NCI-H748 (cell line): ENCODE results near the gene LDB3.

Source experiments
- DNase-seq: peaks from one replicate; lab custom pipeline; 2025; ENCODE audit not compliant: unreplicated experiment; lab: John Stamatoyannopoulos, UW

LDB3 gene

GRCh38 chr10:86705139-86705538, 36.8 kb downstream of the LDB3 start:
- no peak for DNase-seq

- DNase-seq = no peak
These were observed 37.6 kb downstream of the LDB3 start for GRCh38 chr10:86705905-86706304.

DNA sequence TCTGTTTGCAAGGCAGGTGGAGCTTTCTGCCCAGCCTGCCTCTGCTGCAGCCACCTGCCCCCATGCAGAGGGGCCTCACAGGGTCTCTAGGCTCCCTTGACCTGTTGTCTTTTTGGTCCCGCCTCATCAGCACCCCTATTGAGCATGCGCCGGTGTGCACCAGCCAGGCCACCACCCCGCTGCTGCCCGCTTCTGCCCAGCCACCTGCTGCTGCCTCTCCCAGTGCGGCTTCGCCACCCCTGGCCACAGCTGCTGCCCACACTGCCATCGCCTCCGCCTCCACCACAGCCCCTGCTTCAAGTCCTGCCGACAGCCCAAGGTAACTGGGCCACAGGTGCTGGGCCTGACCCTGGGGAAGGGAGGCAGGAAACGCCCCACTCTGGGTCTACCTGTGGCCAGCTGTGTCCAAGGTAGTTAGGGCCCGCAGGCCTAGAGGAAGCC, 38.1 kb downstream of the LDB3 start:
- DNase-seq = no peak

- no peak for DNase-seq
These were observed 38.7 kb downstream of the LDB3 start for GRCh38 chr10:86706977-86707376.

GRCh38 chr10:86707505-86707904, 39.2 kb downstream of the LDB3 start:
- no peak for DNase-seq

DNA sequence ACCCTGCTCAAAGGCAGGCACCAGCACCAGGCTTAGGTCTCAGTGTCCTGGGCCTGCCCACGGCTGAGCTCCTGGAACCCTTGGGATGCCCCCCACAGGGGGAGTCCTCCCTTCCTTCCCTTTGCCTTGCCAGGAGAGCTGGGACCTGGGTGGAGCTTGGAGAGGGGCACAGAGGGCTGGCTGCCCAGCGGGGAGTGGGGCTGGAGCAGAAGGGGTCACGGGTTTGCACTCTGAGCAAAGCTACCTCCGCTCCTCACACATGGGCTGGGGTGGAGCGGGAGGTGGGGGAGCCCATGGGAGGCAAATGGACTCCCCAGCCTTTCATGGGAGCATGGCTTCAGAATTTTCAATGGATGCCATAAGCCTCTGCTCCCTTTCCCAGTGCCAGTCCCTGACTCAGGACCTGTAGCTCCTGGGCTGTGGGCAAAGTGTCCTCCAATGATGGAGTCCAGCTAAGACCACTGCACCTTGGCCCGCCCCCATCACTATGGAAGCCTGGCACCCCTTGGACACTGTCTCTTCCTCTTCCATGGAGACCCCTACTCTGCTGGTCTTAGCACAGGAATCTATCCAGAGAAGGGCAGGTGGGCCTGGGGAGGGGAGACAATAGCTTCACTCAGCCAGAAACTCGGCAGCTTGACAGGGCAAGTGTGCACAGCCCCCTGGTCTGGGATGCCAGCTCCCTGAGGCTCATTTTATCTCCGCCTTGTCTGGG, 39.9 kb downstream of the LDB3 start:
- no peak for DNase-seq

DNA sequence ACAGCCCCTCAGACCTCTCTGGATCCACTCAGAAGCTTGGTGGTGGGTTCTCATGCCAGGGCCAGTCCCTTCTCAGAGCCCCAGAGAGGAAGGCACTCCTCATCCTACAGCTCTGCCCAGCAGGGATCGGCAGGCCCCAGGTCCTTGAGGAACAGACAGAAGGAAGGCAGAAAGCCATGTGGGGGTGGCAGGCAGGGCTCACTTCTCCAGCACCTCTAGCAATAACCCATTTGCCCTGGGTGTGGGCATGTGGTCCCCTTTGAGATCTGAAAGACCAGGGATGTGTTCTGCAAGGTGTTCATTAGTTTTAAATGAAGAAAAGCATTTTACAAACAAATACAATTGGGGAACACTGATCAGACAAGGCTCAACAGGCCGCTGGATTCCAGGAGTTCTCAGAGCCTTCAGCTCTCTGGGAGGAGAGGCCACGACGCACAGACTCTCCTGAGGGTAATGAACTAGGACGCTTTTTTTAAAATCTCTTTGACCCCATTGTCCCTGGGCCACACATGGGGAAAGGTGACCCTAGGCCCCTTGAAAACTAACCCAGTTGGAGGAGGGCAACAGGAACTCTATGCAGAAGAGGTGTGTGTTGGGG, 40.6 kb downstream of the LDB3 start:
- DNase-seq = no peak

- DNase-seq = no peak
These were observed 41.3 kb downstream of the LDB3 start for GRCh38 chr10:86709396-86710185.

DNA sequence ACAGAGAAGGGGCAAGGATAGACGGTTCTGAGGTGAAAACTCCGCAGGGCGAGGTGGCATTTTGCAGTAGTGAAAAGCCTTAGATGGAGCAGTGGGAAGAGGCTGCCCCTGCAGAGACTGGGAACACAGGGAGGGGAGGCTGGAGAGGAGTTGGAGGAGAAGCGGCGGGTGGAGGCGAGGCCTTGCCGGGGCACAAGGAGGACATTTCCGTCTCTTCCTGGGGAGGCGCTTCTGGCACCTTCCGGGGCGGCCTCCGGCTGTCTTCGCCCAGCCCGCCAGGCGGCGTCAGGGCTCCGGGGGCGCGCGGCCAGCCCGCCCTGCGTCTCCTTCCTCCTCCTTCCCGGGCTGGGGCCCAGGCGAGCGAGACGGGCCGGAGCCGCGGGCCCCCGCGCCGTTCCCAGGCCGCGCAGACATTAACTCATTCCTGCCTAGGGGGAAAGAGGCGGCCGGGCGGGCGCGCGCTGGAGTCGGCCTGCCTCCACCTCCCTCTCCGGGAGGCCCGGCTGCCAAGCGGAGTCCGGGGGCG, 42.7 kb downstream of the LDB3 start:
- peak; percentile 79 for DNase-seq

DNA sequence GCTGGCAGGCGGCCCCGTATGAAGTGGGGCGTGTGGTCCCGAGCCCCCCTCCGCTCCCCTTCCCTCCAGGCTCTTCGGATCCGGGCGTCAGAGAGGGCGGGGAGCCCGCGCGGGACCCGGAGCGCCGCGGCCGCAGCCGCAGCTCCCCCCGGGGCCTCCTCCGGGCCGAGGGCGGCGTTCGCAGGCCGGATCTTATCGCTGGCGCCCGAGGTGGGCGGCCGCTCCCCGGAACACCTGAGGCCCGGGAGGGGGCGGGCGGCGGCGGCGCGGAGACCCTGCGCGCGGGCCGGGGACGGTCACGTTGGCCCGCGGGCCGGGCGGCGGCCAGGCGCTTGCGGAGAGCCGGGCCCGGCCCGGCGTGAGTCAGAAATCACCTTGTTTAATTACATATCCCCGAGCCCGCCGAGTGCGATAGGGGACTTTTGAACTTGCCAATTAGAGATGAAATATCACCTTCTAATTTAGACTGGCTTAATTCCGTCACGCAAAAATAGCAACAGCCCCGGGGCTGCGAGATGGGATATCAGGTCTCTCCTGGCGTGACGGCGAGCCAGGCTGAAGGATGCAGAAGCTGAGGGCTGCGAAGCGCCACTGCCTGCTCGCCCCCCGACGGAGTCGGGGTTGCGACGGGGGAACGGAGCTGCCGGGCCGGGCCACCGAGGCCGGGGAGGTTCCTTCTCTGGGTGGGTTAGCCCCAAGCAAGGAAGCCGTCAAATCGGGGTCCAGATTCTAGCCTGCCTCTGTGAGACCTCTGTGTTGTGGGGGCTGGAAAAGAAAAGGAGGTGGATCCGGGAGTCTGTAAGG, 43.4 kb downstream of the LDB3 start:
- peak; percentile 56 for DNase-seq

DNA sequence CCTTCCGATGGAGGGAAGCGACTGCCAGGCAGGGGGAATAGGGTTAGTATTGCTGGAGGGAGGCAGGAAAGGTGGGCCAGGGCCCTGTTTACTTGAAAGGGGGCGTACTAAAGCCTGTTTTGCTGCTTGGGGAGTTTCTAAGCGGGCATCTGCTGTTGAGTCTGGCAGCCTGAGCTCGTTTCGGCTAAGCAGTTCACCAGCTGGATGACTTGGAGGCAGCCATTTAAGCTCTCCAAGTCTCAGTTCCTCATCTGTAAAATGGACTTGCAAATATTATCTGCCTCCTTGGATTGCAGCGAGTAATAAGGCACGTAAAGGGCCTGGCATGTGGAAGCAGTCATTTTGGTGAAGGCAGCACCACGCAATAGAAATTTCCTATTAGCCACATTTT, 44.0 kb downstream of the LDB3 start:
- peak; percentile 56 for DNase-seq

DNA sequence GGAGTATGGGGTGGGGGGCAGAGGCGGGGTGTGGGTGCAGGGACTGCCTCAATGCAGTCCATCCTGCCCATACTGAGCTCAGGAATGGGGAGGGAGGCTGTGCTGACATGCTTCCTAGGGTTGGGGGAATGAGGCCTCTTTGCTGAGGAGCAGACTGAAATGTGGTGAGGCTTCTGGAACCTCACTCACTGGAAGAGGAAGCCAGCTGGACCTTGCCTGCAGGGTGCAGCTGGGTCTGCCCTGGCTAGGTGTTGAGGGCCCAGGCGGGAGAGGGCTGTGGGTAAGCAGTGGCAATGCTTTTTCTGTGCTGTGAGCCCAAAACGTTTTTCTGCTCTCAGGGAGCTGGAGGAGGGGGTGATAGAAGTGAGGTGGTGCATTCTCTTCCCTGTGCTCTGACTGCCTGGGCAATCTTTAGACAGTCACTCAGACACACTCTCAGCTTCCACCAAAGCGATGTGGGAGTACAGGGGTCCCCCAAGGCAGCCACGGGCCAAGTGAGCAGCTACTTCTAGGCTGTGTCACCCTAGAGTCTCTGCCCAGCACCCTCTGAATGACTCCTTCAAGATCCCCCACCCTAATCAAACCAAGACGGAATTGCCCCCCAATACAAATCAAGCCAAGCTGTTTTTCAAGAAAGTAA, 47.0 kb downstream of the LDB3 start:
- DNase-seq = no peak

GRCh38 chr10:86715836-86716235, 47.5 kb downstream of the LDB3 start:
- DNase-seq = no peak

DNA sequence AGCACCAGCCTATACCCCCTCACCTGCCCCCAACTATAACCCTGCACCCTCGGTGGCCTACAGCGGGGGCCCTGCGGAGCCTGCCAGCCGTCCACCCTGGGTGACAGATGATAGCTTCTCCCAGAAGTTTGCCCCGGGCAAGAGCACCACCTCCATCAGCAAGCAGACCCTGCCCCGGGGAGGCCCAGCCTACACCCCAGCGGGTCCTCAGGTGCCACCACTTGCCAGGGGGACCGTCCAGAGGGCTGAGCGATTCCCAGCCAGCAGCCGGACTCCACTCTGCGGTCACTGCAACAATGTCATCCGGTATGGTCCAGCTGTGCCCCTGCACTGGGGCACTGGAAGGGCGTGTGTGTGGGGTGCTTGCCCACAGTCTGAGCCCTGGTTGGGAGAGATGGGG, 48.2 kb downstream of the LDB3 start:
- DNase-seq = no peak

GRCh38 chr10:86718556-86718955, 50.2 kb downstream of the LDB3 start:
- no peak for DNase-seq

- DNase-seq = no peak
These were observed 52.9 kb downstream of the LDB3 start for GRCh38 chr10:86721232-86721631.

- DNase-seq = no peak
These were observed 54.7 kb downstream of the LDB3 start for GRCh38 chr10:86723009-86723408.

- no peak for DNase-seq
These were observed 56.1 kb downstream of the LDB3 start for GRCh38 chr10:86724445-86724844.

DNA sequence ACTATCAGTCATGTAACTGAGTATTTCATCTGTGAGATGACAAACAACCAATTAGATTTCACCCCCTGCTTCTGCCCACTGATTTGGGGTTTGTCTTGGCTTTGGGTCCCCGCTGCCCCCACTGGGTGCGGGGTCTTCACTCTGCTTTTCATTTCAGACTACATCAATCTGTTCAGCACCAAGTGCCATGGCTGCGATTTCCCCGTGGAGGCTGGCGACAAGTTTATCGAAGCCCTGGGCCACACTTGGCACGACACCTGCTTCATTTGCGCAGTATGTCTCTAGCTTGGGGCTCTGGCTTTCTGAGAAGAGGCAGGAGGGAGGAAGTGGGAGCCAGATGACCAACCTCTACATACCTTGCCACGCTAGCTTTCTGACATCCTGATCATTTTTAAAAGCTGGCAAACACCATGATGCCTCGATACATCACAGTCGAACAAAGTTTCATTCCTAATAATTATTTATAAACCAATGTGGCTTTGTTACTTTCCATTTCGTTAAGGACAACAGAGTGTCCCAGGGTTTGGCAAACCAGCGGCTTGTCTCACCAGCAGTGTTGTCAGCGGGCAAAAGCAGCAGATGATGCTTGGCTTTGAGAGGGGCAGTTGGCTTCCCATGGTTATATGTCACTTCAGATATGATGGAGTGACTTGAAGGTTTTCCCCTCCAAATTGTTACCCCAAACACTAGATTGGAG, 57.8 kb downstream of the LDB3 start:
- no peak for DNase-seq

DNA sequence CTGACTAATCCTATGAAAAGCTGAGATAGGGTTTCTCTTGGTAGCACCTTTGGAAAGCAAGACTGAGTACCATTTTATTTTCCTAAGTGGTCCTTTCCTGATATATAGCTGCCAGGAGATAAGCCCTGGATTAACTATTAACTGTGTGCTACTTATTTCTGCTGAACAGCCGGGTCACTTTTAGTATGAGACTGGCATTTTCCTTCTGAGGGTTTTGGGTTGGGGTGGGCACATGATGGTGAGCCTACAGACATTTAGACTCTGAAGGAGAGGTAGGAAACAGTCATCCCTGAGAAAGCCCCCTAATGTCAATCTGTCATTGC, 58.3 kb downstream of the LDB3 start:
- no peak for DNase-seq
